AG10803 (cell line): ENCODE results near the gene TBC1D9B.

Source experiments
- DNase-seq: peaks from one replicate; pipeline ENCODE4 v3.0.0; 2010; ENCODE audit warnings: low read depth
- H3K4me3 ChIP-seq: 2 replicates; pipeline ENCODE4 v1.5.1; 2011; ENCODE audit warnings: mild to moderate bottlenecking, low read length, control low read depth
- CTCF ChIP-seq: conservative IDR thresholded peaks from 2 replicates; pipeline ENCODE4 v1.5.1; 2011; ENCODE audit warnings: mild to moderate bottlenecking, low read length, control low read depth, inconsistent platforms

TBC1D9B gene

DNA sequence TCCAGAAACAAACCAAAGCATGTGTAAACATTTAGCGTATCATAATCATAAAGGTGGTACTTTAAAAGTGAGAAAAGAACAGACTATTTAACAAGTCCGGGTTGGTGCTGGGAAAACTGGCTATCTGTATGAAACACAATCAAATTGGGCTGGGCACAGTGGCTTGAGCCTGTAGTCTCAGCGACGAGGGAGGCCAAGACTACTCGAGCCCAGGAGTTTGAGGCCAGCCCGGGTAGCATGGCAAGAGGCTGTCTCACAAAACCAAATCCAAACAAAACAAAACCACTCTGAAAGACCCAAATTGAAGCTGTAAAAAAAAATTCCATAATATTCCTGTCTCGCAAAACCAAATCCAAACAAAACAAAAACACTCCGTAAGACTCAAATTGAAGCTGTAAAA lies 53.3 kb downstream of the TBC1D9B start:
- no peak for DNase-seq
- H3K4me3 ChIP-seq: no peak overlapping the region
- no peak for TF ChIP-seq CTCF

DNA sequence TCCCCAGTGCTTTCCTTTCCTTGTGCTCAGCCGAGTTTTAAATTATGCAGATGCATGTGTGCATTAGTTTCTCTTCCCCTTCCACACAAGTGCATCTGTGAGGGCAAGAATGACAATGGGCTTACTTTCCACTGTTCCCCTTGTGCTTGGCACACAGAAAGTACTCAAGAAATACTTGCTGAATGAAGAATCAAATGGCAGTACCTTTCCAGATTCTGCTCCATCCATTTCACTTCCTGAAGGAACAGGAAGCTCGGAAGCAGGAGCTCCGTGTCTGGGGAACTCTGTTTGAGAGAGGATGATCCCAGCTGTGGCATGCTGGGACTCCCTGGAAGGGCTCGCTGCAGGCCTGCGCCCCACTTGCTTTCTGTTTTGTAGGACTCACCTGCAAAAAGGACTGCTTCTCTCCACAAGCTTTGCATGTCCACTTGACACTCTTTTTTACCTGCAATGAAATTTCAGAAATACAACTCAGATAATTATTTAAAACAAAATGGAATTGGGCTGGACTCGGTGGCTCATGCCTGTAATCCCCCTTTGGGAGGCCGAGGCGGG lies 54.6 kb downstream of the TBC1D9B start:
- H3K4me3 ChIP-seq: no peak overlapping the region
- TF ChIP-seq CTCF: no peak
- DNase-seq: no peak

GRCh38 chr5:179841621-179842020 lies 66.1 kb downstream of the TBC1D9B start:
- TF ChIP-seq CTCF: no peak
- no peak overlapping the region for H3K4me3 ChIP-seq
- DNase-seq: no peak

- no peak for DNase-seq
- no peak for TF ChIP-seq CTCF
- H3K4me3 ChIP-seq: no peak overlapping the region
Observed at GRCh38 chr5:179840766-179841165, 66.9 kb downstream of the TBC1D9B start.

DNA sequence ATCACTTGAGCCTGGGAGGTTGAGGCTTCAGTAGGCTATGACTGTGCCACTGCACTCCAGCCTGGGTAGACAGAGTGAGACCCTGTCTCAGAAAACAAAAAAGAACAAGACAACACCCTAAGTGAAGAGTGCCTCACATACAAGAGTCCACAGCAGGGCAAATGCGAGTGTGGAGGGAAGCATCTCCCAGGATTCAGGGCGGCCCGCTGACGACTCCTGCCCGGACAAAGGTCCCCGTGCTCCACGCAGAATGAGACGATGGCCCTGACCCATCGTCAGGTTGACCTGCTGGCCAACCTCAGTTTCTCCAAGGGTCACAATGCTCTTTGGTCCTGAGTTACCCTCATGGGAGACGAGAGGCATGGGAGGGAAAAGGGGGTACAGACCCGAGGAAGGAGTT lies 67.4 kb downstream of the TBC1D9B start:
- TF ChIP-seq CTCF: no peak
- H3K4me3 ChIP-seq: no peak overlapping the region
- no peak for DNase-seq

DNA sequence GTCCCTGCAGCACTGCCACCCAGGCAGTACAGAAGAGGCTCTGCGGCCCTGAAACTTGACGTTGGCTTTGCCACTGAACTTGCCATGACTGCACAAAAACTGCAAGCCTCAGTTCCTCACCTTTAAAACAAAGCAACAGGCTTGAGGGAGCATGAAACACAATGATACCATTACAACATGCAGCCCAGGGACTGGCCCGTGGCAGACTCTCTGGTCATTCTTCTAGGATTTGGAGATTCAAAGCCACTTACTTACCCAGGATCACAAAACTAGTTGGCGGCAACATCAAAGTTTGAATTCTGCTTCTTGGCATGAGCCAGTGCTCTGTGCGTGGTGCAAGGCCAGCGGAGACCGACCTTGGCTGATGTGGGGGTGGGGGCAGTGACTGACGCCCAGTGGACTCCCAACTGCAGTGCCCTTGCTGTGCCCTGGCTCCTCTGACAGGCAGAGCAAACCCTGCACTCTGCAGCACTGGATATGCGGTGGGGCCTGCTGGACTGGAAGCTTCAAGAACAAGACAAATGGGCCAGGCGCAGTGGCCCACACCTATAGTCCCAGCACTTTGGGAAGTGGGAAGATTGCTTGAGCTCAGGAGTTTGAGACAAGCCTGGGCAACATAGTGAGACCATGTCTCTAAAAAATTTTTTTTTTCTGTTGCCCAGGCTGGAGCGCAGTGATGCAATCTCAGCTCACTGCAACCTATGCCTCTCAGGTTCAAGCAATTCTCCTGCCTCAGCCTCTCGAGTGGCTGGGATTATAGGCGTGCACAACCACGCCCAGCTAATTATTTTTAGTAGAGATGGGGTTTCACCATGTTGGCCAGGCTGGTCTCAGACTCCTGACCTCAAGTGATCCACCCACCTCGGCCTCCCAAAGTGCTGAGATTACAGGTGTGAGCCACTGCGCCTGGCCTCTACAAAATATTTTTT lies 68.1 kb downstream of the TBC1D9B start:
- H3K4me3 ChIP-seq: no peak overlapping the region
- DNase-seq: no peak
- TF ChIP-seq CTCF: no peak
